MM.1S (cell line): ENCODE data around the gene GRIN3A.
A peak's percentile ranks its signal among the peaks of the same experiment; 100 is the strongest.
"Not testable (repeated sequence)": the region's sequence is repeated elsewhere in the genome, so short reads cannot be mapped to it uniquely, and the experiment has no call there.

Source experiments
- DNase-seq: peaks from one replicate; pipeline ENCODE4 v3.0.0-alpha.2; 2015
- H2AFZ ChIP-seq: fragments of 300-600 bp; sonication (generic); 2 replicates; pipeline ENCODE4 v1.6.0; 2016; ENCODE audit warnings: antibody characterized with exemption, low read length
- H3F3A ChIP-seq: fragments of 300-600 bp; sonication (generic); 2 replicates; pipeline ENCODE4 v1.6.1; 2016; ENCODE audit warnings: mild to moderate bottlenecking, antibody characterized with exemption, low read length, moderate library complexity, mixed read lengths; ENCODE audit not compliant: insufficient read depth
- H3K27ac ChIP-seq: fragments of 300-600 bp; sonication (generic); 2 replicates; pipeline ENCODE4 v1.5.1; 2016; ENCODE audit warnings: mild to moderate bottlenecking, low read length
- H3K27me3 ChIP-seq: fragments of 300-600 bp; sonication (generic); replicated peaks from 2 replicates; pipeline ENCODE4 v1.6.0; 2016; ENCODE audit warnings: low read length; ENCODE audit not compliant: insufficient read depth
- H3K36me3 ChIP-seq: fragments of 300-600 bp; sonication (generic); replicated peaks from 2 replicates; pipeline ENCODE4 v1.6.1; 2016; ENCODE audit warnings: mild to moderate bottlenecking, low read length, mixed read lengths; ENCODE audit not compliant: insufficient read depth
- H3K4me1 ChIP-seq: fragments of 300-600 bp; sonication (generic); 2 replicates; pipeline ENCODE4 v1.6.1; 2016; ENCODE audit warnings: low read length, mixed read lengths
- H3K4me2 ChIP-seq: fragments of 300-600 bp; sonication (generic); 2 replicates; pipeline ENCODE4 v1.6.0; 2016; ENCODE audit warnings: low read depth, low read length
- H3K4me3 ChIP-seq: fragments of 300-600 bp; sonication (generic); 2 replicates; pipeline ENCODE4 v1.5.1; 2016; ENCODE audit warnings: low read length, mixed read lengths
- H3K79me2 ChIP-seq: fragments of 300-600 bp; sonication (generic); 2 replicates; pipeline ENCODE4 v1.6.1; 2016; ENCODE audit warnings: mixed run types, low read length, mixed read lengths
- H3K9ac ChIP-seq: fragments of 300-600 bp; sonication (generic); 2 replicates; pipeline ENCODE4 v1.6.1; 2016; ENCODE audit warnings: low read length, mixed read lengths
- H3K9me2 ChIP-seq: fragments of 300-600 bp; sonication (generic); replicated peaks from 2 replicates; pipeline ENCODE4 v1.6.1; 2016; ENCODE audit warnings: mild to moderate bottlenecking, low read length, mixed read lengths; ENCODE audit not compliant: insufficient read depth
- H3K9me3 ChIP-seq: fragments of 300-600 bp; sonication (generic); replicated peaks from 2 replicates; pipeline ENCODE4 v1.6.1; 2016; ENCODE audit warnings: mild to moderate bottlenecking, low read length, mixed read lengths; ENCODE audit not compliant: insufficient read depth
- H4K20me1 ChIP-seq: fragments of 300-600 bp; sonication (generic); 2 replicates; pipeline ENCODE4 v1.6.1; 2016; ENCODE audit warnings: mild to moderate bottlenecking, low read length, moderate library complexity, mixed read lengths; ENCODE audit not compliant: insufficient read depth
- EZH2 ChIP-seq: fragments of 300-600 bp; sonication (generic); optimal IDR thresholded peaks from 2 replicates; pipeline ENCODE3; 2017; ENCODE audit warnings: low read depth, mild to moderate bottlenecking, antibody characterized with exemption, low read length, mixed read lengths
- EZH2phosphoT487 ChIP-seq: fragments of 300-600 bp; sonication (generic); IDR thresholded peaks from 2 replicates; pipeline ENCODE4 v1.6.1; 2018; ENCODE audit warnings: antibody characterized with exemption, low read length
- TF ChIP-seq, protein P1 (sequence below): fragments of 300-600 bp; sonication (generic); IDR thresholded peaks from 2 replicates; pipeline ENCODE4 v1.5.1; 2016; ENCODE audit warnings: antibody characterized with exemption, low read length, mixed read lengths

GRIN3A gene

GRCh38 chr9:101727612-101728524 is 10.6 kb downstream of the GRIN3A start:
- Histone ChIP-seq H3K27me3 (no peaks in the 10 kb centered on the region), H3K9ac (no peak overlapping the region), H3K9me3 (no peaks in the 10 kb centered on the region), H3K9me2 (no peaks in the 10 kb centered on the region), H4K20me1 (no peaks in the 10 kb centered on the region), H3K4me3 (no peak overlapping the region), H2AFZ (no peak overlapping the region), H3K4me2 (no peak overlapping the region), H3K27ac (no peak overlapping the region), H3F3A (no peaks in the 10 kb centered on the region), H3K36me3 (no peaks in the 10 kb centered on the region), H3K4me1 (no peaks in the 10 kb centered on the region), H3K79me2 (no peaks in the 10 kb centered on the region)
- TF ChIP-seq EZH2phosphoT487 (no peak), EZH2 (no peak)
- TF ChIP-seq, protein P1, sequence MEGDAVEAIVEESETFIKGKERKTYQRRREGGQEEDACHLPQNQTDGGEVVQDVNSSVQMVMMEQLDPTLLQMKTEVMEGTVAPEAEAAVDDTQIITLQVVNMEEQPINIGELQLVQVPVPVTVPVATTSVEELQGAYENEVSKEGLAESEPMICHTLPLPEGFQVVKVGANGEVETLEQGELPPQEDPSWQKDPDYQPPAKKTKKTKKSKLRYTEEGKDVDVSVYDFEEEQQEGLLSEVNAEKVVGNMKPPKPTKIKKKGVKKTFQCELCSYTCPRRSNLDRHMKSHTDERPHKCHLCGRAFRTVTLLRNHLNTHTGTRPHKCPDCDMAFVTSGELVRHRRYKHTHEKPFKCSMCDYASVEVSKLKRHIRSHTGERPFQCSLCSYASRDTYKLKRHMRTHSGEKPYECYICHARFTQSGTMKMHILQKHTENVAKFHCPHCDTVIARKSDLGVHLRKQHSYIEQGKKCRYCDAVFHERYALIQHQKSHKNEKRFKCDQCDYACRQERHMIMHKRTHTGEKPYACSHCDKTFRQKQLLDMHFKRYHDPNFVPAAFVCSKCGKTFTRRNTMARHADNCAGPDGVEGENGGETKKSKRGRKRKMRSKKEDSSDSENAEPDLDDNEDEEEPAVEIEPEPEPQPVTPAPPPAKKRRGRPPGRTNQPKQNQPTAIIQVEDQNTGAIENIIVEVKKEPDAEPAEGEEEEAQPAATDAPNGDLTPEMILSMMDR: peak; percentile 63
- peak; percentile 27 for DNase-seq

GRCh38 chr9:101724271-101724670 is 14.2 kb downstream of the GRIN3A start:
- H3K4me2 ChIP-seq, H2AFZ ChIP-seq, H3K36me3 ChIP-seq, H3K9ac ChIP-seq, H3K27ac ChIP-seq, H3F3A ChIP-seq, H3K27me3 ChIP-seq, H3K4me1 ChIP-seq, H3K9me3 ChIP-seq, H3K9me2 ChIP-seq, H3K4me3 ChIP-seq, DNase-seq, H3K79me2 ChIP-seq, H4K20me1 ChIP-seq: not testable (repeated sequence)

DNA sequence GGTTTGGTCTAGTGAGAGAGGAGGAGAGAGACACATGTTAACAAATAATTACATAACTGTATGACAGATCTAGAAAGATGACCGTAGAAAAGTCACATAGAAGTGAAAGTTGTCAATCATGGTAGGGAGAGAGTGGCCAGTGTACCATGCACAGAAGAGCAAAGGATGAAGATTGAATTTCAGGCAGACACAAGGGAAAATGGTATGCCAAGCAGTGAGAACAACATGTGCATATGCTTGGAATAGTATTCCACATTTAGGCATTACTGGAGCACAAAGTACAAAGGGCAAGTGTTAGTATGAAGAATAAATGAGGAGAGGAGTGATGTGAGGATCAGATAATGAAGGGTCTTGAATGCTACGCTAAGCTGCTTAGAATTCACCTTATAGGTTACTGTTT is 20.3 kb downstream of the GRIN3A start:
- no peak overlapping the region for H3K4me3 ChIP-seq
- H3K4me2 ChIP-seq: no peak overlapping the region
- TF ChIP-seq, protein P1: no peak
- no peak for TF ChIP-seq EZH2
- H3K9ac ChIP-seq: no peak overlapping the region
- no peaks in the 10 kb centered on the region for H3F3A ChIP-seq
- H3K27ac ChIP-seq: no peak overlapping the region
- DNase-seq: no peak
- no peak overlapping the region for H2AFZ ChIP-seq
- H3K36me3 ChIP-seq: no peaks in the 10 kb centered on the region
- H3K9me2 ChIP-seq: no peaks in the 10 kb centered on the region
- H3K79me2 ChIP-seq: no peaks in the 10 kb centered on the region
- no peaks in the 10 kb centered on the region for H3K27me3 ChIP-seq
- no peaks in the 10 kb centered on the region for H4K20me1 ChIP-seq
- no peaks in the 10 kb centered on the region for H3K9me3 ChIP-seq
- H3K4me1 ChIP-seq: no peaks in the 10 kb centered on the region

GRCh38 chr9:101716629-101717028 is 21.8 kb downstream of the GRIN3A start:
- Histone ChIP-seq H3K36me3 (no peaks in the 10 kb centered on the region), H3K27ac (no peak overlapping the region), H3K9ac (no peak overlapping the region), H3K4me3 (no peak overlapping the region), H3K9me2 (no peaks in the 10 kb centered on the region), H4K20me1 (no peaks in the 10 kb centered on the region), H2AFZ (no peak overlapping the region), H3F3A (no peaks in the 10 kb centered on the region), H3K79me2 (no peaks in the 10 kb centered on the region), H3K27me3 (no peaks in the 10 kb centered on the region), H3K9me3 (no peaks in the 10 kb centered on the region), H3K4me1 (no peaks in the 10 kb centered on the region), H3K4me2 (no peak overlapping the region)
- no peak for DNase-seq
- TF ChIP-seq EZH2 (no peak), EZH2phosphoT487 (no peak)
- TF ChIP-seq, protein P1: no peak
